IMR-90 (cell line): ENCODE data around the gene FMC1. TPM values are rescaled to one million over a fixed set of nuclear protein-coding genes. Genes with fewer than 3 reads are reported as not detected.
A peak's percentile ranks its signal among the peaks of the same experiment; 100 is the strongest.

Source experiments
- ATAC-seq: fragments of 200-7000 bp; cut with Tn5 transposase; 2 replicates; pipeline ENCODE4 v1.9.1; 2020; ENCODE audit warnings: low read depth, mild to moderate bottlenecking, moderate library complexity
- BruUV-seq: library from RNA; stranded (reverse); fragments of 400-500 nt; replicated peaks from 2 replicates; lab custom pipeline; 2021; lab: Mats Ljungman, UMichigan
- CTCF ChIA-PET: fragments of 300-600 bp; formaldehyde crosslinking; extraction: SDS; loops from one replicate; lab custom pipeline; 2021; ENCODE audit warnings: antibody characterized with exemption; lab: Yijun Ruan, JAX
- POLR2A ChIA-PET: fragments of 300-600 bp; sonication (Branson Sonifier 250); formaldehyde crosslinking; loops from one replicate; lab custom pipeline; 2022; ENCODE audit warnings: antibody characterized with exemption; ENCODE audit not compliant: unreplicated experiment; lab: Charles Lee
- DNase-seq: peaks from one replicate; pipeline ENCODE4 v3.0.0; 2013
- H2AFZ ChIP-seq: replicated peaks from 2 replicates; pipeline ENCODE3; 2013; ENCODE audit warnings: low read length, mild to moderate bottlenecking; ENCODE audit not compliant: poor library complexity
- H2AK5ac ChIP-seq: 2 replicates; pipeline ENCODE4 v1.6.1; 2013; ENCODE audit warnings: low read depth, low read length, inconsistent platforms
- H2AK9ac ChIP-seq: replicated peaks from 2 replicates; pipeline ENCODE3; 2013; ENCODE audit warnings: mild to moderate bottlenecking, low read depth, low read length, moderate library complexity; ENCODE audit not compliant: poor library complexity
- H2BK120ac ChIP-seq: 2 replicates; pipeline ENCODE4 v1.6.1; 2013; ENCODE audit warnings: low read depth, low read length, inconsistent platforms
- H2BK15ac ChIP-seq: 3 replicates; pipeline ENCODE4 v1.6.1; 2013; ENCODE audit warnings: low read depth, low read length, inconsistent platforms
- H2BK20ac ChIP-seq: 2 replicates; pipeline ENCODE4 v1.6.1; 2013; ENCODE audit warnings: low read depth, mild to moderate bottlenecking, inconsistent platforms, low read length, moderate library complexity
- H2BK5ac ChIP-seq: 2 replicates; pipeline ENCODE4 v1.6.1; 2013; ENCODE audit warnings: mild to moderate bottlenecking, low read depth, low read length, inconsistent platforms; ENCODE audit not compliant: poor library complexity, severe bottlenecking
- H3K14ac ChIP-seq: replicated peaks from 2 replicates; pipeline ENCODE4 v1.6.1; 2013; ENCODE audit warnings: low read depth, low read length, inconsistent platforms
- H3K18ac ChIP-seq: 2 replicates; pipeline ENCODE4 v1.6.1; 2013; ENCODE audit warnings: low read depth, low read length, control low read depth
- H3K23ac ChIP-seq: 2 replicates; pipeline ENCODE4 v1.6.1; 2013; ENCODE audit warnings: low read depth, low read length, inconsistent platforms
- H3K27ac ChIP-seq: 2 replicates; pipeline ENCODE4 v1.5.1; 2013; ENCODE audit warnings: mild to moderate bottlenecking, control low read depth, low read length; ENCODE audit not compliant: insufficient read depth
- H3K27me3 ChIP-seq: 2 replicates; pipeline ENCODE4 v1.6.1; 2013; ENCODE audit warnings: low read length; ENCODE audit not compliant: control insufficient read depth, insufficient read depth
- H3K36me3 ChIP-seq: 2 replicates; pipeline ENCODE4 v1.6.1; 2013; ENCODE audit warnings: low read length, mixed read lengths; ENCODE audit not compliant: control insufficient read depth, insufficient read depth
- H3K4ac ChIP-seq: 2 replicates; pipeline ENCODE4 v1.6.1; 2013; ENCODE audit warnings: low read depth, low read length, inconsistent platforms
- H3K4me1 ChIP-seq: 2 replicates; pipeline ENCODE4 v1.6.1; 2013; ENCODE audit warnings: low read length, mixed read lengths; ENCODE audit not compliant: control insufficient read depth, insufficient read depth
- H3K4me2 ChIP-seq: 2 replicates; pipeline ENCODE4 v1.6.1; 2013; ENCODE audit warnings: low read depth, mild to moderate bottlenecking, control low read depth, low read length, moderate library complexity
- H3K4me3 ChIP-seq: 2 replicates; pipeline ENCODE4 v1.5.1; 2013; ENCODE audit warnings: low read depth, mild to moderate bottlenecking, control low read depth, low read length, moderate library complexity; ENCODE audit not compliant: insufficient read depth
- H3K56ac ChIP-seq: 2 replicates; pipeline ENCODE4 v1.6.1; 2013; ENCODE audit warnings: low read length, inconsistent platforms; ENCODE audit not compliant: insufficient read depth; ENCODE audit errors: extremely low read depth
- H3K79me1 ChIP-seq, 2 experiments: 2 replicates each; pipeline ENCODE4 v1.6.1; 2013; ENCODE audit warnings: low read length in 2 of 2, inconsistent platforms in 1 of 2, low read depth in 1 of 2
- H3K9ac ChIP-seq: 2 replicates; pipeline ENCODE4 v1.6.1; 2013; ENCODE audit warnings: low read depth, low read length, control low read depth
- H3K9me1 ChIP-seq: 2 replicates; pipeline ENCODE4 v1.6.1; 2013; ENCODE audit warnings: low read length, inconsistent platforms; ENCODE audit not compliant: insufficient read depth
- H3K9me3 ChIP-seq: 2 replicates; pipeline ENCODE4 v1.6.1; 2013; ENCODE audit warnings: low read length; ENCODE audit not compliant: control insufficient read depth, insufficient read depth
- H4K20me1 ChIP-seq: 2 replicates; pipeline ENCODE4 v1.6.1; 2013; ENCODE audit warnings: low read length, inconsistent platforms; ENCODE audit not compliant: insufficient read depth
- H4K5ac ChIP-seq: 2 replicates; pipeline ENCODE4 v1.6.1; 2013; ENCODE audit warnings: mild to moderate bottlenecking, low read depth, low read length, control low read depth
- H4K8ac ChIP-seq, 2 experiments: 2 replicates each; pipeline ENCODE4 v1.6.1; 2013; ENCODE audit warnings: low read depth in 2 of 2, low read length in 2 of 2, control low read depth in 1 of 2, inconsistent platforms in 1 of 2
- H4K91ac ChIP-seq: 2 replicates; pipeline ENCODE4 v1.6.1; 2013; ENCODE audit warnings: low read depth, low read length, inconsistent platforms; ENCODE audit not compliant: insufficient read depth
- BHLHE40 ChIP-seq: fragments of 150-350 bp; IDR thresholded peaks from 2 replicates; pipeline ENCODE4 v1.6.1; 2016; ENCODE audit warnings: mild to moderate bottlenecking, low read depth, low read length
- CEBPB ChIP-seq: IDR thresholded peaks from 2 replicates; pipeline ENCODE4 v1.6.1; 2012; ENCODE audit warnings: low read depth, low read length, improper control_type of control experiment
- CHD1 ChIP-seq: IDR thresholded peaks from 2 replicates; pipeline ENCODE4 v1.6.1; 2012; ENCODE audit warnings: low read depth, low read length, improper control_type of control experiment
- FOS ChIP-seq: fragments of 150-350 bp; IDR thresholded peaks from 2 replicates; pipeline ENCODE4 v1.6.1; 2016; ENCODE audit warnings: low read depth, low read length
- MAFK ChIP-seq: IDR thresholded peaks from 2 replicates; pipeline ENCODE4 v1.6.1; 2012; ENCODE audit warnings: low read depth, low read length, improper control_type of control experiment
- MAZ ChIP-seq: IDR thresholded peaks from 2 replicates; pipeline ENCODE4 v1.6.1; 2012; ENCODE audit warnings: low read depth, mild to moderate bottlenecking, low read length, improper control_type of control experiment, moderate library complexity, borderline replicate concordance
- MXI1 ChIP-seq: IDR thresholded peaks from 2 replicates; pipeline ENCODE4 v1.6.1; 2012; ENCODE audit warnings: low read depth, mild to moderate bottlenecking, low read length, moderate library complexity, borderline replicate concordance
- NFE2L2 ChIP-seq: fragments of 150-350 bp; IDR thresholded peaks from 2 replicates; pipeline ENCODE4 v1.6.1; 2016; ENCODE audit warnings: low read depth, mild to moderate bottlenecking, low read length
- POLR2A ChIP-seq: IDR thresholded peaks from 2 replicates; pipeline ENCODE4 v1.6.1; 2012; ENCODE audit warnings: mild to moderate bottlenecking, low read depth, low read length
- RAD21 ChIP-seq: IDR thresholded peaks from 2 replicates; pipeline ENCODE4 v1.6.1; 2012; ENCODE audit warnings: low read length, improper control_type of control experiment
- RCOR1 ChIP-seq: IDR thresholded peaks from 2 replicates; pipeline ENCODE4 v1.6.1; 2012; ENCODE audit warnings: mild to moderate bottlenecking, low read length, improper control_type of control experiment; ENCODE audit not compliant: insufficient replicate concordance
- RFX5 ChIP-seq: IDR thresholded peaks from 2 replicates; pipeline ENCODE4 v1.8.0; 2012; ENCODE audit warnings: low read depth, mild to moderate bottlenecking, low read length, moderate library complexity
- SMC3 ChIP-seq: fragments of 150-350 bp; IDR thresholded peaks from 2 replicates; pipeline ENCODE4 v1.6.1; 2016; ENCODE audit warnings: low read depth, mild to moderate bottlenecking, antibody characterized with exemption, low read length, moderate library complexity
- WGBS, 2 experiments: methylation state at CpG; one replicate each; pipeline versions ENCODE4 v1.1.5 to v1.1.7; 2013; ENCODE audit warnings: missing lambda C conversion rate in 2 of 2; ENCODE audit not compliant: insufficient read length in 1 of 2; ENCODE audit errors: extremely low coverage in 2 of 2; 5-methylcytosine and 5-hydroxymethylcytosine counted together
- dilution Hi-C: fragments of 300-500 bp; cut with HindIII; formaldehyde crosslinking; loops from one replicate; pipeline ENCODE4 v1.14.3; 2018; ENCODE audit warnings: low sequenced_read_pairs; ENCODE audit not compliant: unreplicated experiment
- in situ Hi-C: fragments of 300-500 bp; cut with MboI; formaldehyde crosslinking; loops from 3 replicates; pipeline ENCODE4 v1.14.3; 2019; ENCODE audit warnings: low sequenced_read_pairs, inconsistent platforms, mixed read lengths
- intact Hi-C: fragments of 100-400 bp; cut with micrococcal nuclease; formaldehyde crosslinking; loops from 2 replicates; pipeline ENCODE4 v1.10.0; 2022
- polyA plus RNA-seq, 3 experiments: library from polyadenylated mRNA; depleted of rRNA; stranded (reverse); fragments of >200 nt; gene quantifications; 2 replicates each; pipeline ENCODE4 v1.2.3, GENCODE V29; 2012; ENCODE audit warnings: low replicate concordance in 1 of 3
- total RNA-seq: library from RNA; depleted of rRNA; stranded (reverse); fragments of >200 nt; gene quantifications from 2 replicates; pipeline ENCODE4 v1.2.3, GENCODE V29; 2012
- TF ChIP-seq, protein P1 (sequence below): fragments of 150-350 bp; IDR thresholded peaks from 2 replicates; pipeline ENCODE4 v1.6.1; 2016; ENCODE audit warnings: low read depth, mild to moderate bottlenecking, low read length, moderate library complexity, borderline replicate concordance
- TF ChIP-seq, protein P2 (sequence below): fragments of 150-350 bp; IDR thresholded peaks from 2 replicates; pipeline ENCODE4 v1.6.1; 2017; ENCODE audit warnings: mild to moderate bottlenecking, antibody characterized with exemption, low read length, low read depth
- TF ChIP-seq, protein P3 (sequence below): conservative IDR thresholded peaks from 2 replicates; pipeline ENCODE4 v1.5.1; 2012; ENCODE audit warnings: mild to moderate bottlenecking, low read depth, low read length, improper control_type of control experiment

The FMC1 gene
- total and polyA plus RNA-seq, 2 of the 4 experiments (the other 2 are of a cell fraction): 6.1 to 11.9 TPM

DNA sequence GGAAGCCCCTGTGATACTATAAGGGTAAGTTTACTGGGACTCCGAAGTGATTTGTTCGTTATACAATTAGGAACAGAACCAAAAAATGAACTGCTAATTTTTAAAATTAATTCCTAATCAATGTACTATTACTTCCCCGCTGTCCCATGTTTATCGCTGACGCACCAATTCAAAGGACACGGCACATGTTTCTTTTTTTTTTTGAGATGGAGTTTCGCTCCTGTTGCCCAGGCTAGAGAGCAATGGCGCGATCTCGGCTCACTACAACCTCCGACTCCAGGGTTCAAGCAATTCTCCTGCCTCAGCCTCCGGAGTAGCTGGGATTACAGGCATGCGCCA is 1.5 kb upstream of the FMC1 start:
- CTCF ChIA-PET: no interaction called here
- BruUV-seq: no TSS peak
- in situ Hi-C loops: no loop called here

More for the DNA sequence above, 1.5 kb upstream of the FMC1 start:
- Histone ChIP-seq H2BK15ac (no peak overlapping the region), H2AK9ac (no peak overlapping the region), H2AK5ac (no peak overlapping the region), H4K5ac (peak overlapping the region; percentile 3), H3K36me3 (no peaks in the 10 kb centered on the region), H3K4me2 (no peak overlapping the region), H3K9me1 (no peaks in the 10 kb centered on the region), H3K14ac (no peak overlapping the region), H3K23ac (no peak overlapping the region), H3K56ac (no peak overlapping the region), H2BK20ac (no peak overlapping the region), H3K79me1 (peaks cover 7 to 19% of the 10 kb centered on the region in 2 experiments), H2AFZ (peak overlapping the region; percentile 99), H4K20me1 (no peaks in the 10 kb centered on the region; the same call in 1 of the 2 replicates), H3K4ac (no peak overlapping the region), H4K91ac (no peak overlapping the region), H3K18ac (no peak overlapping the region), H3K9me3 (no peaks in the 10 kb centered on the region), H3K27ac (0 out of 2 replicates have a peak overlapping the region, but pooled peaks have one; percentile 47), H3K4me3 (peak overlapping the region; percentile 64), H2BK5ac (no peak overlapping the region), H2BK120ac (no peak overlapping the region), H4K8ac (peak overlapping the region; percentile 61 to 85; a peak in 3 of 4 replicates), H3K4me1 (no peaks in the 10 kb centered on the region; the same call in 1 of the 2 replicates), H3K27me3 (no peaks in the 10 kb centered on the region), H3K9ac (no peak overlapping the region)
- intact Hi-C loops: loop anchor here (5.0 kb wide), 1 partner anchor 663 kb away; no protein-coding TSS in a partner anchor
- ATAC-seq (no peak), DNase-seq (no peak)
- 67% methylated on average over 3 of the region's 13 CpGs; no CpG with 5 or more reads in 1 of the 2 experiments for WGBS, 2 experiments
- POLR2A ChIA-PET: interaction anchor here (0.6 kb wide), 1 partner anchor 14 kb away, joined by 3 read pairs; no protein-coding TSS in a partner anchor
- TF ChIP-seq RAD21 (no peak), BHLHE40 (no peak), POLR2A (no peak), CEBPB (no peak), SMC3 (no peak), MXI1 (no peak), CHD1 (no peak), NFE2L2 (no peak), FOS (no peak), MAZ (no peak), MAFK (no peak), RCOR1 (no peak), RFX5 (no peak)
- TF ChIP-seq, protein P1, sequence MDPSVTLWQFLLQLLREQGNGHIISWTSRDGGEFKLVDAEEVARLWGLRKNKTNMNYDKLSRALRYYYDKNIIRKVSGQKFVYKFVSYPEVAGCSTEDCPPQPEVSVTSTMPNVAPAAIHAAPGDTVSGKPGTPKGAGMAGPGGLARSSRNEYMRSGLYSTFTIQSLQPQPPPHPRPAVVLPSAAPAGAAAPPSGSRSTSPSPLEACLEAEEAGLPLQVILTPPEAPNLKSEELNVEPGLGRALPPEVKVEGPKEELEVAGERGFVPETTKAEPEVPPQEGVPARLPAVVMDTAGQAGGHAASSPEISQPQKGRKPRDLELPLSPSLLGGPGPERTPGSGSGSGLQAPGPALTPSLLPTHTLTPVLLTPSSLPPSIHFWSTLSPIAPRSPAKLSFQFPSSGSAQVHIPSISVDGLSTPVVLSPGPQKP: no peak
- TF ChIP-seq, protein P2, sequence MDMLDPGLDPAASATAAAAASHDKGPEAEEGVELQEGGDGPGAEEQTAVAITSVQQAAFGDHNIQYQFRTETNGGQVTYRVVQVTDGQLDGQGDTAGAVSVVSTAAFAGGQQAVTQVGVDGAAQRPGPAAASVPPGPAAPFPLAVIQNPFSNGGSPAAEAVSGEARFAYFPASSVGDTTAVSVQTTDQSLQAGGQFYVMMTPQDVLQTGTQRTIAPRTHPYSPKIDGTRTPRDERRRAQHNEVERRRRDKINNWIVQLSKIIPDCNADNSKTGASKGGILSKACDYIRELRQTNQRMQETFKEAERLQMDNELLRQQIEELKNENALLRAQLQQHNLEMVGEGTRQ: no peak
- TF ChIP-seq, protein P3, sequence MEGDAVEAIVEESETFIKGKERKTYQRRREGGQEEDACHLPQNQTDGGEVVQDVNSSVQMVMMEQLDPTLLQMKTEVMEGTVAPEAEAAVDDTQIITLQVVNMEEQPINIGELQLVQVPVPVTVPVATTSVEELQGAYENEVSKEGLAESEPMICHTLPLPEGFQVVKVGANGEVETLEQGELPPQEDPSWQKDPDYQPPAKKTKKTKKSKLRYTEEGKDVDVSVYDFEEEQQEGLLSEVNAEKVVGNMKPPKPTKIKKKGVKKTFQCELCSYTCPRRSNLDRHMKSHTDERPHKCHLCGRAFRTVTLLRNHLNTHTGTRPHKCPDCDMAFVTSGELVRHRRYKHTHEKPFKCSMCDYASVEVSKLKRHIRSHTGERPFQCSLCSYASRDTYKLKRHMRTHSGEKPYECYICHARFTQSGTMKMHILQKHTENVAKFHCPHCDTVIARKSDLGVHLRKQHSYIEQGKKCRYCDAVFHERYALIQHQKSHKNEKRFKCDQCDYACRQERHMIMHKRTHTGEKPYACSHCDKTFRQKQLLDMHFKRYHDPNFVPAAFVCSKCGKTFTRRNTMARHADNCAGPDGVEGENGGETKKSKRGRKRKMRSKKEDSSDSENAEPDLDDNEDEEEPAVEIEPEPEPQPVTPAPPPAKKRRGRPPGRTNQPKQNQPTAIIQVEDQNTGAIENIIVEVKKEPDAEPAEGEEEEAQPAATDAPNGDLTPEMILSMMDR: no peak
- dilution Hi-C loops: no loop called here
